ENCODE measurements around the gene FAM234B.

- TF ChIP-seq CTCF (IDR thresholded peaks at IDR 0.05) (no peak), POLR2A (IDR thresholded peaks at IDR 0.05) (no peak)
Measured at GRCh38 chr12:13005649-13006048, 38.5 kb upstream of the FAM234B start.
